GM23338 (cell line): ENCODE data around the gene LIPJ.

ENCODE experiments used
- CREB1 ChIP-seq: fragments of 250-450 bp; sonication (Bioruptor Pico); IDR thresholded peaks from 2 replicates; pipeline ENCODE4 v1.5.0; 2020; ENCODE audit warnings: low read depth, mild to moderate bottlenecking, moderate library complexity
- EZH2 ChIP-seq: fragments of 200-600 bp; sonication (generic); IDR thresholded peaks from one replicate; pipeline ENCODE4 v1.8.0; 2017; ENCODE audit warnings: antibody characterized with exemption, mild to moderate bottlenecking, low read depth; ENCODE audit not compliant: unreplicated experiment
- EZH2phosphoT487 ChIP-seq: fragments of 200-600 bp; sonication (generic); IDR thresholded peaks from one replicate; pipeline ENCODE4 v1.8.1; 2018; ENCODE audit warnings: antibody characterized with exemption; ENCODE audit not compliant: unreplicated experiment
- JUNB ChIP-seq: IDR thresholded peaks from one replicate; pipeline ENCODE4 v1.6.1; 2016; ENCODE audit warnings: antibody characterized with exemption; ENCODE audit not compliant: unreplicated experiment
- NANOG ChIP-seq: IDR thresholded peaks from 2 replicates; pipeline ENCODE4 v1.6.1; 2016; ENCODE audit warnings: antibody characterized with exemption, borderline replicate concordance
- POLR2AphosphoS5 ChIP-seq: IDR thresholded peaks from 2 replicates; pipeline ENCODE4 v1.6.1; 2016; ENCODE audit warnings: antibody characterized with exemption, low read depth
- REST ChIP-seq: IDR thresholded peaks from one replicate; pipeline ENCODE4 v1.6.1; 2018; ENCODE audit warnings: antibody characterized with exemption; ENCODE audit not compliant: unreplicated experiment
- ZNF114 ChIP-seq: fragments of 250-450 bp; sonication (Bioruptor Pico); IDR thresholded peaks from 2 replicates; pipeline ENCODE4 v1.5.0; 2020; ENCODE audit warnings: mild to moderate bottlenecking, moderate library complexity
- TF ChIP-seq, protein P1 (sequence below), 2 experiments: fragments of 200-600 bp in 1 of 2; sonication (generic) in 1 of 2; conservative IDR thresholded peaks; 2 replicates each; pipeline versions ENCODE4 v1.5.1 to v1.6.1; 2016 to 2017; ENCODE audit warnings: antibody characterized with exemption in 2 of 2, low read depth in 2 of 2, mild to moderate bottlenecking in 2 of 2, moderate library complexity in 1 of 2

GRCh38 chr10:88592381-88592780 lies 5.8 kb downstream of the LIPJ start:
- TF ChIP-seq POLR2AphosphoS5 (no peak), REST (no peak), EZH2 (no peak), ZNF114 (CRISPR knock-in tag) (no peak), NANOG (no peak), CREB1 (CRISPR knock-in tag) (no peak), EZH2phosphoT487 (no peak), JUNB (no peak)
- TF ChIP-seq, protein P1, sequence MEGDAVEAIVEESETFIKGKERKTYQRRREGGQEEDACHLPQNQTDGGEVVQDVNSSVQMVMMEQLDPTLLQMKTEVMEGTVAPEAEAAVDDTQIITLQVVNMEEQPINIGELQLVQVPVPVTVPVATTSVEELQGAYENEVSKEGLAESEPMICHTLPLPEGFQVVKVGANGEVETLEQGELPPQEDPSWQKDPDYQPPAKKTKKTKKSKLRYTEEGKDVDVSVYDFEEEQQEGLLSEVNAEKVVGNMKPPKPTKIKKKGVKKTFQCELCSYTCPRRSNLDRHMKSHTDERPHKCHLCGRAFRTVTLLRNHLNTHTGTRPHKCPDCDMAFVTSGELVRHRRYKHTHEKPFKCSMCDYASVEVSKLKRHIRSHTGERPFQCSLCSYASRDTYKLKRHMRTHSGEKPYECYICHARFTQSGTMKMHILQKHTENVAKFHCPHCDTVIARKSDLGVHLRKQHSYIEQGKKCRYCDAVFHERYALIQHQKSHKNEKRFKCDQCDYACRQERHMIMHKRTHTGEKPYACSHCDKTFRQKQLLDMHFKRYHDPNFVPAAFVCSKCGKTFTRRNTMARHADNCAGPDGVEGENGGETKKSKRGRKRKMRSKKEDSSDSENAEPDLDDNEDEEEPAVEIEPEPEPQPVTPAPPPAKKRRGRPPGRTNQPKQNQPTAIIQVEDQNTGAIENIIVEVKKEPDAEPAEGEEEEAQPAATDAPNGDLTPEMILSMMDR (conservative IDR thresholded peaks at IDR 0.05; ENCODE audit: low read depth in 2 of 2), result no peak
